DOHH2 (cell line): Measurements from ENCODE around the gene LSS.

Source experiments
- H3F3A ChIP-seq: fragments of 200-600 bp; sonication (generic), shearing (Covaris generic); 2 replicates; pipeline ENCODE4 v1.6.0; 2016; ENCODE audit warnings: antibody characterized with exemption, mild to moderate bottlenecking; ENCODE audit not compliant: control insufficient read depth, insufficient read depth
- H3K27ac ChIP-seq: fragments of 200-600 bp; sonication (generic); 2 replicates; pipeline ENCODE4 v1.5.1; 2014; ENCODE audit warnings: low read depth, mild to moderate bottlenecking, low read length, moderate library complexity
- H3K27me3 ChIP-seq: fragments of 200-600 bp; sonication (generic); 2 replicates; pipeline ENCODE4 v1.6.1; 2014; ENCODE audit warnings: mild to moderate bottlenecking, low read length, mixed read lengths; ENCODE audit not compliant: control insufficient read depth
- H3K36me3 ChIP-seq: fragments of 200-600 bp; sonication (generic); 2 replicates; pipeline ENCODE4 v1.6.1; 2014; ENCODE audit warnings: mild to moderate bottlenecking, low read length, moderate library complexity, mixed read lengths; ENCODE audit not compliant: control insufficient read depth
- H3K4me1 ChIP-seq: fragments of 200-600 bp; sonication (generic); 2 replicates; pipeline ENCODE4 v1.6.1; 2014; ENCODE audit warnings: mild to moderate bottlenecking, low read length, mixed read lengths; ENCODE audit not compliant: control insufficient read depth
- H3K4me2 ChIP-seq: fragments of 200-600 bp; sonication (generic); 2 replicates; pipeline ENCODE4 v1.6.0; 2014; ENCODE audit warnings: mild to moderate bottlenecking, low read length, moderate library complexity
- H3K4me3 ChIP-seq: fragments of 200-600 bp; sonication (generic); 2 replicates; pipeline ENCODE4 v1.5.1; 2014; ENCODE audit warnings: mild to moderate bottlenecking, low read length, mixed read lengths
- H3K79me2 ChIP-seq: fragments of 200-600 bp; sonication (generic); 2 replicates; pipeline ENCODE4 v1.6.1; 2014; ENCODE audit warnings: mild to moderate bottlenecking, low read length, mixed read lengths; ENCODE audit not compliant: control insufficient read depth
- H3K9me2 ChIP-seq: fragments of 200-600 bp; sonication (generic); replicated peaks from 2 replicates; pipeline ENCODE4 v1.6.1; 2014; ENCODE audit warnings: mild to moderate bottlenecking, low read length, mixed read lengths; ENCODE audit not compliant: control insufficient read depth
- H3K9me3 ChIP-seq: fragments of 200-600 bp; sonication (generic); 2 replicates; pipeline ENCODE4 v1.6.1; 2014; ENCODE audit warnings: antibody characterized with exemption, low read length, mixed read lengths; ENCODE audit not compliant: control insufficient read depth, insufficient read depth
- H4K20me1 ChIP-seq: fragments of 200-600 bp; sonication (generic); 2 replicates; pipeline ENCODE4 v1.6.0; 2014; ENCODE audit warnings: low read depth, mild to moderate bottlenecking, antibody characterized with exemption, low read length, moderate library complexity; ENCODE audit not compliant: control insufficient read depth, insufficient read depth
- EZH2phosphoT487 ChIP-seq: fragments of 200-600 bp; sonication (generic); IDR thresholded peaks from 2 replicates; pipeline ENCODE4 v1.6.1; 2017; ENCODE audit warnings: borderline replicate concordance, mild to moderate bottlenecking, antibody characterized with exemption, low read length, moderate library complexity, mixed read lengths
- TF ChIP-seq, protein P1 (sequence below): fragments of 200-600 bp; sonication (generic); IDR thresholded peaks from one replicate; pipeline ENCODE4 v1.5.1; 2014; ENCODE audit warnings: antibody characterized with exemption, mild to moderate bottlenecking, low read depth, low read length; ENCODE audit not compliant: poor library complexity, severe bottlenecking

LSS gene

GRCh38 chr21:46145840-46146691 lies 82.5 kb downstream of the LSS start:
- Histone ChIP-seq H4K20me1 (no peaks in the 10 kb centered on the region), H3K36me3 (no peaks in the 10 kb centered on the region), H3K27ac (no peak overlapping the region), H3F3A (no peaks in the 10 kb centered on the region), H3K4me3 (no peak overlapping the region), H3K79me2 (no peaks in the 10 kb centered on the region), H3K9me2 (no peaks in the 10 kb centered on the region), H3K27me3 (no peaks in the 10 kb centered on the region), H3K9me3 (peaks cover 5% of the 10 kb centered on the region; the same call in 1 of the 2 replicates), H3K4me2 (no peak overlapping the region), H3K4me1 (no peaks in the 10 kb centered on the region)
- TF ChIP-seq EZH2phosphoT487: no peak
- TF ChIP-seq, protein P1, sequence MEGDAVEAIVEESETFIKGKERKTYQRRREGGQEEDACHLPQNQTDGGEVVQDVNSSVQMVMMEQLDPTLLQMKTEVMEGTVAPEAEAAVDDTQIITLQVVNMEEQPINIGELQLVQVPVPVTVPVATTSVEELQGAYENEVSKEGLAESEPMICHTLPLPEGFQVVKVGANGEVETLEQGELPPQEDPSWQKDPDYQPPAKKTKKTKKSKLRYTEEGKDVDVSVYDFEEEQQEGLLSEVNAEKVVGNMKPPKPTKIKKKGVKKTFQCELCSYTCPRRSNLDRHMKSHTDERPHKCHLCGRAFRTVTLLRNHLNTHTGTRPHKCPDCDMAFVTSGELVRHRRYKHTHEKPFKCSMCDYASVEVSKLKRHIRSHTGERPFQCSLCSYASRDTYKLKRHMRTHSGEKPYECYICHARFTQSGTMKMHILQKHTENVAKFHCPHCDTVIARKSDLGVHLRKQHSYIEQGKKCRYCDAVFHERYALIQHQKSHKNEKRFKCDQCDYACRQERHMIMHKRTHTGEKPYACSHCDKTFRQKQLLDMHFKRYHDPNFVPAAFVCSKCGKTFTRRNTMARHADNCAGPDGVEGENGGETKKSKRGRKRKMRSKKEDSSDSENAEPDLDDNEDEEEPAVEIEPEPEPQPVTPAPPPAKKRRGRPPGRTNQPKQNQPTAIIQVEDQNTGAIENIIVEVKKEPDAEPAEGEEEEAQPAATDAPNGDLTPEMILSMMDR: no peak

DNA sequence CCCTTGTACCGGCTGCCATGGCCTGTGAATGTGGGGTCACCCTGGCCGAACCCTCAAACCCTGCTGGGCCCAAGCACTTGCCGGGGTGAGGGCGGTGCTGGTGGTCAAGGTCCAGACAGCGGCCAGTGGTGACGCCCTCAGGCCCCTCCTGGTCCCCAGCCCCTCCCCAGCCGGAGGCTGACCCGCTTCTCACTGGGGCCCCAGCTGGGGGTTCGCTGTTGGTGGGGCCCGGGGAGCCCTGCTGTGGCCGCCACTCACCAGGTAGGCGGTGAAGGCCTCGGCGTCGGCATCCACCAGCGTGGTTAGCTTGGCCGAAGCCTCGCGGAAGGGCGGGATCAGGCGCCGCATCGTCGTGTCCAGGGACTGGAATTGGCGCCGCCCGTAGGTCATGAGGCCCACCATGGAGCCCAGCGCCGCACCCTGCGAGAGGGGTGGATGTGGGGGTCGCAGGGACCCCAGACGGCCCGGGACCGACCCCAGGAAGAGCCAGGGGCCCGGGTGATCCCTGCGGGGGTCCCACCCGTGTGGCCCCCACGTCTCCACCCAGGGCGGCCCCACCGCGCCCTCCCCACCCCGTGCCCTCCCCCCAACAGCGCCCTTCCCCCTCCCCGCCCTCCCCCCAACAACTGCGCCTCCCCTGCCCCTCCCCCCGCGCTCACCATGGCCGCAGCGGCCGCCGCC lies 83.3 kb downstream of the LSS start:
- Histone ChIP-seq H4K20me1 (no peaks in the 10 kb centered on the region), H3K9me2 (no peaks in the 10 kb centered on the region), H3K4me2 (no peak overlapping the region), H3K27ac (no peak overlapping the region), H3K4me1 (no peaks in the 10 kb centered on the region), H3K27me3 (no peaks in the 10 kb centered on the region), H3K9me3 (peaks cover 5% of the 10 kb centered on the region; the same call in 1 of the 2 replicates), H3F3A (no peaks in the 10 kb centered on the region), H3K79me2 (no peaks in the 10 kb centered on the region), H3K4me3 (no peak overlapping the region), H3K36me3 (no peaks in the 10 kb centered on the region)
- TF ChIP-seq, protein P1: no peak
- TF ChIP-seq EZH2phosphoT487: no peak

GRCh38 chr21:46144464-46145070 lies 84.0 kb downstream of the LSS start:
- H3K4me2 ChIP-seq: no peak overlapping the region

More at GRCh38 chr21:46144464-46145070, 84.0 kb downstream of the LSS start:
- Histone ChIP-seq H3K9me3 (peaks cover 5% of the 10 kb centered on the region; the same call in 1 of the 2 replicates), H3F3A (no peaks in the 10 kb centered on the region), H3K27ac (no peak overlapping the region), H3K79me2 (no peaks in the 10 kb centered on the region), H3K27me3 (no peaks in the 10 kb centered on the region), H3K36me3 (no peaks in the 10 kb centered on the region), H3K4me1 (no peaks in the 10 kb centered on the region), H4K20me1 (no peaks in the 10 kb centered on the region), H3K4me3 (no peak overlapping the region), H3K9me2 (no peaks in the 10 kb centered on the region)
- no peak for TF ChIP-seq EZH2phosphoT487
- TF ChIP-seq, protein P1: no peak
